ENCODE results near the gene IFIT2.
"Not testable (repeated sequence)": the region's sequence is repeated elsewhere in the genome, so short reads cannot be mapped to it uniquely, and the experiment has no call there.

The IFIT2 gene, protein sequence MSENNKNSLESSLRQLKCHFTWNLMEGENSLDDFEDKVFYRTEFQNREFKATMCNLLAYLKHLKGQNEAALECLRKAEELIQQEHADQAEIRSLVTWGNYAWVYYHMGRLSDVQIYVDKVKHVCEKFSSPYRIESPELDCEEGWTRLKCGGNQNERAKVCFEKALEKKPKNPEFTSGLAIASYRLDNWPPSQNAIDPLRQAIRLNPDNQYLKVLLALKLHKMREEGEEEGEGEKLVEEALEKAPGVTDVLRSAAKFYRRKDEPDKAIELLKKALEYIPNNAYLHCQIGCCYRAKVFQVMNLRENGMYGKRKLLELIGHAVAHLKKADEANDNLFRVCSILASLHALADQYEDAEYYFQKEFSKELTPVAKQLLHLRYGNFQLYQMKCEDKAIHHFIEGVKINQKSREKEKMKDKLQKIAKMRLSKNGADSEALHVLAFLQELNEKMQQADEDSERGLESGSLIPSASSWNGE

DNA sequence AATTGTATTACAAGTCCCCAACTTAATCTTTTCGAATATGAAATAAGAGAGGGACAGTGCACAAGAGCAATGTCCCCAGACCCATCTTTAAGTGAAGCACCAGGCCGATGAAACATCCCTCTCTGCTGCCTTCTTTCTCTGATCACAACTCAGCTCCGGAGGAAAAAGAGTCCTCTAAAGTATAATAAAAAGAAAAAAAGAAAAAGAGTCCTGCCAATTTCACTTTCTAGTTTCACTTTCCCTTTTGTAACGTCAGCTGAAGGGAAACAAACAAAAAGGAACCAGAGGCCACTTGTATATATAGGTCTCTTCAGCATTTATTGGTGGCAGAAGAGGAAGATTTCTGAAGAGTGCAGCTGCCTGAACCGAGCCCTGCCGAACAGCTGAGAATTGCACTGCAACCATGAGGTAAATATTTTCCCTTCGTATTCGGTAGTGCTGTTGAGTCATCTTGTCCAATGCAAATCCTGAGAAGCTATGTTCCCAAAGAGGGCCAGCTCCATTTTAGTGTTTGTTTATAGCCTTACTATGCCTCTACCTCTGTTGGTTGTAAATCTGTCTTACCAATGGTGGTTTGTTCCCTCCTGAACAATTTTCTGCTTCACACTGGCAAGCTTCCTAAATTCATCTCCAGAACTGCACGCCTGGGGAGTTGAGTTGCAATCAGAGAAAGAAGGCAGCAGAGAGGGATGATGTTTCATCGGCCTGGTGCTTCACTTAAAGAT, at the start of gene IFIT2:
Gene IFIT2 (plus strand): TSS at position 326 of the 725 bp plus-strand sequence. CDS start 78 bp downstream, at position 404.
- no peaks in the 10 kb centered on the region for H3K9me3 ChIP-seq (ENCODE audit: control insufficient read depth, insufficient read depth, low read depth, low read length)
- H3K27me3 ChIP-seq (ENCODE audit: control insufficient read depth, insufficient read depth, low read length), result no peaks in the 10 kb centered on the region
- H3K36me3 ChIP-seq (ENCODE audit: control insufficient read depth, insufficient read depth, low read length), result no peaks in the 10 kb centered on the region; the same call in 1 of the 2 replicates
- H3K9ac ChIP-seq (ENCODE audit: low read length), result no peak within 1 kb of the TSS
- H3K4me1 ChIP-seq (ENCODE audit: control insufficient read depth, insufficient read depth, low read length), result peaks cover 12% of the 10 kb centered on the region
- H3K4me3 ChIP-seq (ENCODE audit: low read depth, low read length), result no peak within 1 kb of the TSS
- H3K27ac ChIP-seq (ENCODE audit: low read depth, low read length), result no peak within 1 kb of the TSS

DNA sequence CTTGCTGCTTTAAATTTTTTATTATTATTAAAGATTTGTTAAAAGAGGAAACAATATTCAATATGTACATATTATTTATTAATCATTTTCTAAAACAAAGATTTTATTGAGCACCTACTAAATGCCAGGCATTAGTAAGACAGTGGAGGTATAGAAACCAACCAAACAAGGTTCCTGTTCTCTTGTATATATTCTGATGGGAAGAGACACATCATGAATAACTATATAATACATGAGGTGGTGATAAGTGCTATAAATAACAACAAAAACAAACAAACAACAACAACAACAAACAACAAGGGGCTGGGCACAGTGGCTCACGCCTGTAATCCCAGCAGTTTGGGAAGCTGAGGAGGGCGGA, 49.6 kb upstream of the IFIT2 start:
- H3K4me3 ChIP-seq (ENCODE audit: low read depth, low read length), result no peak overlapping the region
- H3K4me1 ChIP-seq (ENCODE audit: control insufficient read depth, insufficient read depth, low read length), result 0 out of 2 replicates have a peak, but pooled peaks cover 3% of the 10 kb centered on the region
- no peaks in the 10 kb centered on the region for H3K36me3 ChIP-seq (ENCODE audit: control insufficient read depth, insufficient read depth, low read length)
- H3K27me3 ChIP-seq (ENCODE audit: control insufficient read depth, insufficient read depth, low read length), result peaks cover 6% of the 10 kb centered on the region; the same call in 1 of the 2 replicates
- H3K9me3 ChIP-seq (ENCODE audit: control insufficient read depth, insufficient read depth, low read depth, low read length), result peaks cover 24% of the 10 kb centered on the region
- H3K9ac ChIP-seq (ENCODE audit: low read length), result no peak overlapping the region
- H3K27ac ChIP-seq (ENCODE audit: low read depth, low read length), result no peak overlapping the region

DNA sequence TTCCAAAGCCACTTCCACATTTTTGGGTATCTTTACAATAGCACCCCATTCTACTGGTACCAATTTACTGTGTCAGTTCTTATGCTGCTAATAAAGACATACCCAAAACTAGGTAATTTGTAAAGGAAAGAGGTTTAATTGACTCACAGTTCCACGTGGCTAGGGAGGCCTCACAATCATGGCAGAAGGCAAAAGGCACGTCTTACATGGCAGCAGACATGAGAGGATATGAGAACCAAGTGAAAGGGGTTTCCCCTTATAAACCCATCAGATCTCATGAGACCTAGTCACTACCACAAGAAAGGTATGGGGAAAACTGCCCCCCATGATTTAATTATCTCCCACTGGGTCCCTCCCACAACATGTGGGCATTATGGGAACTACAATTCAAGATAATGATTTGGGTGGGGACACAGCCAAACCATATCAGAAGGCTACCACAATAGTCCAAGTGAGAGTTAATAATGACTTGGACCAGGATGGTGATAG, 46.7 kb upstream of the IFIT2 start:
- not testable (repeated sequence) for H3K4me1 ChIP-seq (ENCODE audit: control insufficient read depth, insufficient read depth, low read length); H3K9ac ChIP-seq (ENCODE audit: low read length); H3K27ac ChIP-seq (ENCODE audit: low read depth, low read length); H3K4me3 ChIP-seq (ENCODE audit: low read depth, low read length); H3K36me3 ChIP-seq (ENCODE audit: control insufficient read depth, insufficient read depth, low read length); H3K27me3 ChIP-seq (ENCODE audit: control insufficient read depth, insufficient read depth, low read length)
- peaks cover 24% of the 10 kb centered on the region for H3K9me3 ChIP-seq (ENCODE audit: control insufficient read depth, insufficient read depth, low read depth, low read length)

DNA sequence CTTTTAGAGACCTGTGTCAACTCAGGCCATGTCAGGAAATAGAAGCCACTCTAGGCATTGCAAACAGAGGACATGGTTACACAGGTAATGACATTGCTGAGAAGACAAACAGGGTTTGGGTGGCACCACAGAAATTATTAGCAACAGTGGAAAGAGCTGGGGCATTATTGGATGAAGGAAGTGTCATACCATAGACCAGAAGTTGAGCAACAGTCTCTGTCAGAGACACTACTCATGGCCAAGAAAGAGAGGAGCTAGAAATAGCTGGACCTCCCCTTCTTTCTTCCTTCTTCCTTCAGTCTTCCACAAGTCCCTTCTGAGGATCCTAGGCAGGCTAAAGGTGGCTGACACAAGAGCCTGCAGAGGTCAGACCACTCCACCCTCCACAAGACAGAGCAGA, 46.1 kb upstream of the IFIT2 start:
- H3K4me3 ChIP-seq (ENCODE audit: low read depth, low read length), result no peak overlapping the region
- no peak overlapping the region for H3K27ac ChIP-seq (ENCODE audit: low read depth, low read length)
- peaks cover 5% of the 10 kb centered on the region; the same call in 1 of the 2 replicates for H3K27me3 ChIP-seq (ENCODE audit: control insufficient read depth, insufficient read depth, low read length)
- no peak overlapping the region for H3K9ac ChIP-seq (ENCODE audit: low read length)
- peaks cover 24% of the 10 kb centered on the region for H3K9me3 ChIP-seq (ENCODE audit: control insufficient read depth, insufficient read depth, low read depth, low read length)
- H3K4me1 ChIP-seq (ENCODE audit: control insufficient read depth, insufficient read depth, low read length), result peaks cover 6% of the 10 kb centered on the region; the same call in 1 of the 2 replicates
- H3K36me3 ChIP-seq (ENCODE audit: control insufficient read depth, insufficient read depth, low read length), result no peaks in the 10 kb centered on the region

DNA sequence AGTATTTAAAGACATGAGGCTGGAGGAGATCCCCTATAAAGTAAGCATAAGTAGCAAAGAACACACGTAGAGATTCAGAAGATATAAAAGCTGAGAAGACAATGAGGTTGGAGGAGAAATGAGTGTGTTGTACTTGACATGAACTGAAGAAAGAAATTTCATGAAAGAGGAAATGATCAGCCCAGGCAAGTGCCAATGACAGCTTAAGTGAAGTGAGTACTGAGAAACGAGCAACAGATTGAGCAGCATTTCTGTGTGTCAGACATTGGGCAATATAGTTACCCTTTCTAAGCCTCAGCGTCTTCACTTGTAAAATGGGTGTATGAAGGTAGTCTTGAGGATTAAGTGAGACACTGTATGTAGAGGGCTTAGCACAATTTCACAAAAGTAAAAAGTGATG, 45.5 kb upstream of the IFIT2 start:
- Histone ChIP-seq H3K9me3 (ENCODE audit: control insufficient read depth, insufficient read depth, low read depth, low read length) (peaks cover 24% of the 10 kb centered on the region), H3K36me3 (ENCODE audit: control insufficient read depth, insufficient read depth, low read length) (no peaks in the 10 kb centered on the region), H3K4me3 (ENCODE audit: low read depth, low read length) (no peak overlapping the region)

DNA sequence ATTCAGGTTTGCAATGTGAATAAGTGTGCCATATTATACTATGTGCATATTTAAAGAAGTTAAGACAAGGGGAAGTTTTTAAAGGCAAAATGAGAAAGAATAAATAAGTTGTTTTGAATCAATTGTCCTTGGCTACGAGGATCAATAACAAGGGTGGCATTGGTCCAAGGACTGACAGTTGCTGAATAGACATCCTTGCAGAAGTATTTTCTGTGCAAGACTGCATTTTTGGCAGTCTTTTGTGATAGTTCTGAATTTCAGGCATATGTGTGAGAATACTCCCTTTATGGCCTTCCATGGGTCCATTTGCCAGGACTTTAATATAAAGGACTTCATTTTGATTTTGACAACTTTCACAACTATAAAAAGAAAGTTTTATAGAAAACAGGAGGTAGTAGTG, 44.9 kb upstream of the IFIT2 start:
- H3K36me3 ChIP-seq (ENCODE audit: control insufficient read depth, insufficient read depth, low read length), result no peaks in the 10 kb centered on the region
- H3K27me3 ChIP-seq (ENCODE audit: control insufficient read depth, insufficient read depth, low read length), result no peaks in the 10 kb centered on the region
- H3K9ac ChIP-seq (ENCODE audit: low read length), result no peak overlapping the region
- peaks cover 3% of the 10 kb centered on the region; the same call in 1 of the 2 replicates for H3K4me1 ChIP-seq (ENCODE audit: control insufficient read depth, insufficient read depth, low read length)
- H3K4me3 ChIP-seq (ENCODE audit: low read depth, low read length), result no peak overlapping the region
- peaks cover 24% of the 10 kb centered on the region for H3K9me3 ChIP-seq (ENCODE audit: control insufficient read depth, insufficient read depth, low read depth, low read length)
- H3K27ac ChIP-seq (ENCODE audit: low read depth, low read length), result no peak overlapping the region

More for the DNA sequence above, 45.5 kb upstream of the IFIT2 start:
- no peak overlapping the region for H3K9ac ChIP-seq (ENCODE audit: low read length)
- H3K27me3 ChIP-seq (ENCODE audit: control insufficient read depth, insufficient read depth, low read length), result no peaks in the 10 kb centered on the region
- H3K4me1 ChIP-seq (ENCODE audit: control insufficient read depth, insufficient read depth, low read length), result peaks cover 3% of the 10 kb centered on the region; the same call in 1 of the 2 replicates
- no peak overlapping the region for H3K27ac ChIP-seq (ENCODE audit: low read depth, low read length)

DNA sequence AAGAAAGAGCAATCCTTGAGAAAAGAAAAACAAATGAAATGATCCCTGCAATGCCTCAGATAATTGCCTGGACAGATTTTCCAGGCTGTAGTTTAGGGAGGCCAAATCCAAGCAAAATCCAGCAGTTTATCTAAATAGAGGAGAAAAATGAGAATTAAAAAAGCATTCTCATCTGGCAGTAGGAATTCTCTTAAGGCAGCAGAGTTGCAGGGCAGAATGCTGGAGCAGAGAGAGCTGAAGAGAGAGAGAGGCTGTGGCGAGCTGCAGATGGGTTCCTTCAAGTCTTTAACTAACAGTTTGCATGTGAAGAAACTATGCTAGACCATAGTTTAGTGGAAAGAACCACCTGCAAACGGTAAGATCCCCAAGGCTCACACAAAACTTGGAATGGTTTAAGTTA, 44.3 kb upstream of the IFIT2 start:
- H3K4me3 ChIP-seq (ENCODE audit: low read depth, low read length), result no peak overlapping the region
- H3K9me3 ChIP-seq (ENCODE audit: control insufficient read depth, insufficient read depth, low read depth, low read length), result peaks cover 24% of the 10 kb centered on the region
- H3K9ac ChIP-seq (ENCODE audit: low read length), result no peak overlapping the region
- H3K27me3 ChIP-seq (ENCODE audit: control insufficient read depth, insufficient read depth, low read length), result no peaks in the 10 kb centered on the region
- no peaks in the 10 kb centered on the region for H3K36me3 ChIP-seq (ENCODE audit: control insufficient read depth, insufficient read depth, low read length)
- peaks cover 3% of the 10 kb centered on the region; the same call in 1 of the 2 replicates for H3K4me1 ChIP-seq (ENCODE audit: control insufficient read depth, insufficient read depth, low read length)
- no peak overlapping the region for H3K27ac ChIP-seq (ENCODE audit: low read depth, low read length)

DNA sequence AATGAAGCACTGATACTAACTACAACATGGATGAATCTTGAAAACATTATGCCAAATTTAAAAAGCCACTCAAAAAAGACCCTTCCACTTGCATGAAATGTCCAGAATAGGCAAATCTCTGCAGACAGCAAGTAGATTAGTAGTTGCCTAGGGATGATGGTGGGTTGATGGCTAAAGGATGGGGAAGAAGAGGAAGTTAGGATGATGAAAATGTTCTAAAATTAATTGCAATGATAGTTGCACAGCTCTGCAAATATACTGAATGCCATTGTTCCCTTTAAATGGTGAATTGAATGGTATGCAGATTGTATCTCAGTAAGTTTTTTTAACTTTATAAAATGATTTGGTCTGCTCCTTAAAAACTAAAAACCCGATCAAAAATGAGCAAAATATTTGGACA, 43.0 kb upstream of the IFIT2 start:
- H3K36me3 ChIP-seq (ENCODE audit: control insufficient read depth, insufficient read depth, low read length), result no peaks in the 10 kb centered on the region
- H3K4me3 ChIP-seq (ENCODE audit: low read depth, low read length), result no peak overlapping the region
- H3K4me1 ChIP-seq (ENCODE audit: control insufficient read depth, insufficient read depth, low read length), result peaks cover 3% of the 10 kb centered on the region; the same call in 1 of the 2 replicates
- H3K9ac ChIP-seq (ENCODE audit: low read length), result no peak overlapping the region
- H3K27me3 ChIP-seq (ENCODE audit: control insufficient read depth, insufficient read depth, low read length), result no peaks in the 10 kb centered on the region
- H3K27ac ChIP-seq (ENCODE audit: low read depth, low read length), result no peak overlapping the region
- H3K9me3 ChIP-seq (ENCODE audit: control insufficient read depth, insufficient read depth, low read depth, low read length), result peaks cover 16% of the 10 kb centered on the region

DNA sequence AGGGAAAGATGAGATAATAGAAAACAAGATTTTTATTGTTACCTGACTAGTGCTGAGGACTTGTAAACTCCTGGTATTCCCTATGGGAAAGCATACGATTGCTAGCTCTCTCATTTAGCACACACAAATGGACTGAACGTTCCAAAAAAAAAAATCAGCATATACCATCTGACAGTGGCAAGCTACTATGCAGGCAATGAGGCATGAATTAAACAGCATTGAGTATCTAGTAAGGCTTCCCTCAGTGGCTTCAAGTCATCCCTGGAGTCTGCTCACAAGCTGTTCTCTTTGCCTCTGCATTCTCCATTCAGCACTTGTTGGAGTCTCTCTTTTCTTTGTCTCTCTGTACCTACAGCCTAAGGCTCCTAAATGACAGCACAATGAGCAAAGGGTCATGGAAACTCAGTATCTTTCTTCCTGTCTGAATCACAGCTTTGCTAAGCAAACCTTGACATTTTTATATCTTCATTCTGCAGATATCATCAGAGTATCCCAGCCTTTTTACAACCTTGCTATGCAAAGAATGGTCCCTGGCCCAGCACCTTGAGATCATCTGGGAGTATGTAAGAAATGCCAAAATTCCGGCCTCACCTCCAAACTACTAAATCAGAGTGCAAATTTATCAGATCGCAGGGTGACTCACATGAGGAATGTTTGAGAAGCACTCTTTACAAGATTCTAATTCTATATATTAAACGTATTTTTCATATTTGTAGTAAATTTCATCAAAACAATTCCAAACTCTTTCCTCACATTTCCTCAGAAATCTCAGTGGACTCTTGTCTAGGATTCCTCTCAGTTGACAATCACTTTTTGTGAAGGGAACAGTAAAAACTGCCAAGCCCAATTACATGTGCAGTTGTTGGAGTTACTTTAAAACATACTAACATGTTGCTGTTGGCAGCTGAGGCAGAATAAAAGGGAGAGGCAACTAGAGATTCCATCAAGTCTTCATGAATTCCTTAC, 39.5 kb upstream of the IFIT2 start:
- Histone ChIP-seq H3K9ac (ENCODE audit: low read length) (no peak overlapping the region), H3K9me3 (ENCODE audit: control insufficient read depth, insufficient read depth, low read depth, low read length) (peaks cover 6% of the 10 kb centered on the region; the same call in 1 of the 2 replicates), H3K4me3 (ENCODE audit: low read depth, low read length) (no peak overlapping the region), H3K4me1 (ENCODE audit: control insufficient read depth, insufficient read depth, low read length) (peaks cover 3% of the 10 kb centered on the region; the same call in 1 of the 2 replicates), H3K27me3 (ENCODE audit: control insufficient read depth, insufficient read depth, low read length) (no peaks in the 10 kb centered on the region), H3K27ac (ENCODE audit: low read depth, low read length) (no peak overlapping the region), H3K36me3 (ENCODE audit: control insufficient read depth, insufficient read depth, low read length) (no peaks in the 10 kb centered on the region)

DNA sequence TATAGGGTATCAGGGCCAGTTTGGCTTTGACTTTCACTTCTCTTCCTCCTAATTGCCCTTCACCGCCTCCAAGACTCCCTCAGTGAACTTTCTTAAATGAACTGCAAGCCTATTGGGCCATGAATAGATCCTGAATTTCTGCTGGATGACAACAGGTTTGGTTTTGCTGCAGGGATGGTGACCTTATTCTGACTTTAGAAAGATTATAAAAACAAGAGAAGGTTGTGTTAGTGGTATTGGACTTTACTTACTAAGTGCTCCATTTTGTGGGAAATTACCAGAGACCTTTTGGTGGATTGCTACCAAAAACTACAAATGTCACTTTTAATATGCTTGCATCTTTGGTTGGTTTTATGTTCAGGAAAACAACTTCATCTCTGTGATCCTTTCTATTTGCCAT, 38.8 kb upstream of the IFIT2 start:
- H3K9me3 ChIP-seq (ENCODE audit: control insufficient read depth, insufficient read depth, low read depth, low read length), result peaks cover 6% of the 10 kb centered on the region; the same call in 1 of the 2 replicates
- peaks cover 3% of the 10 kb centered on the region; the same call in 1 of the 2 replicates for H3K4me1 ChIP-seq (ENCODE audit: control insufficient read depth, insufficient read depth, low read length)
- no peaks in the 10 kb centered on the region for H3K27me3 ChIP-seq (ENCODE audit: control insufficient read depth, insufficient read depth, low read length)
- no peak overlapping the region for H3K9ac ChIP-seq (ENCODE audit: low read length)
- H3K36me3 ChIP-seq (ENCODE audit: control insufficient read depth, insufficient read depth, low read length), result no peaks in the 10 kb centered on the region
- no peak overlapping the region for H3K27ac ChIP-seq (ENCODE audit: low read depth, low read length)
- H3K4me3 ChIP-seq (ENCODE audit: low read depth, low read length), result no peak overlapping the region

All from HUES6 (cell line).